PC-9 (cell line): ENCODE measurements around the gene NACC2.

Experiments
- CTCF ChIP-seq: fragments of 200-600 bp; sonication (generic); conservative IDR thresholded peaks from 2 replicates; pipeline ENCODE4 v1.6.1; 2017; ENCODE audit warnings: mixed run types, antibody characterized with exemption, mild to moderate bottlenecking, moderate library complexity
- EZH2 ChIP-seq: fragments of 200-600 bp; sonication (generic); IDR thresholded peaks from 2 replicates; pipeline ENCODE4 v1.8.0; 2017; ENCODE audit warnings: antibody characterized with exemption, low read depth

GRCh38 chr9:136031094-136031493, 64.0 kb downstream of the NACC2 start:
- TF ChIP-seq CTCF (no peak), EZH2 (no peak)
